ENCODE results near the gene ADARB2. TPM values are rescaled to one million over a fixed set of nuclear protein-coding genes. Genes with fewer than 3 reads are reported as not detected.

Gene ADARB2
- total RNA-seq, 4 donors from 2014 or later = 0.13 to 6.1 (median 0.57) TPM

GRCh38 chr10:1635340-1635739 lies 102.0 kb downstream of the ADARB2 start:
- DNase-seq (ENCODE audit: low spot score) = no peak
- no peak for TF ChIP-seq CTCF (IDR thresholded peaks at IDR 0.05)

GRCh38 chr10:1634239-1634638 lies 103.1 kb downstream of the ADARB2 start:
- TF ChIP-seq CTCF (IDR thresholded peaks at IDR 0.05) = no peak
- DNase-seq (ENCODE audit: low spot score) (no peak), ATAC-seq (ENCODE audit: low FRiP score) (no peak)

More at GRCh38 chr10:1635340-1635739, 102.0 kb downstream of the ADARB2 start:
- no peak for ATAC-seq (ENCODE audit: low FRiP score)

- no peak for DNase-seq (ENCODE audit: low spot score)
- ATAC-seq (ENCODE audit: low FRiP score) = no peak
- TF ChIP-seq CTCF (IDR thresholded peaks at IDR 0.05) = no peak
Observed at GRCh38 chr10:1633783-1634182, 103.5 kb downstream of the ADARB2 start.

- ATAC-seq (ENCODE audit: low FRiP score) (no peak), DNase-seq (ENCODE audit: low spot score) (no peak)
- no peak for TF ChIP-seq CTCF (IDR thresholded peaks at IDR 0.05)
Observed at GRCh38 chr10:1632596-1632995, 104.7 kb downstream of the ADARB2 start.

GRCh38 chr10:1632141-1632540 lies 105.2 kb downstream of the ADARB2 start:
- no peak for TF ChIP-seq CTCF (IDR thresholded peaks at IDR 0.05)
- no peak for DNase-seq (ENCODE audit: low spot score)
- ATAC-seq (ENCODE audit: low FRiP score) = no peak

GRCh38 chr10:1631282-1631681 lies 106.0 kb downstream of the ADARB2 start:
- ATAC-seq (ENCODE audit: low FRiP score) = no peak
- no peak for TF ChIP-seq CTCF (IDR thresholded peaks at IDR 0.05)
- no peak for DNase-seq (ENCODE audit: low spot score)

GRCh38 chr10:1630304-1630703 lies 107.0 kb downstream of the ADARB2 start:
- ATAC-seq (ENCODE audit: low FRiP score) (no peak), DNase-seq (ENCODE audit: low spot score) (no peak)
- no peak for TF ChIP-seq CTCF (IDR thresholded peaks at IDR 0.05)
